Erythroblast (primary cell): ENCODE data around the gene TRIM27.

ENCODE experiments used
- GATA1 ChIP-seq: IDR thresholded peaks from 2 replicates; pipeline ENCODE4 v1.6.1; 2011; ENCODE audit warnings: low read depth, mild to moderate bottlenecking, control low read depth, low read length, moderate library complexity
- POLR2A ChIP-seq: IDR thresholded peaks from 2 replicates; pipeline ENCODE4 v1.6.1; 2011; ENCODE audit warnings: mild to moderate bottlenecking, low read length

- TF ChIP-seq POLR2A, result no peak
- TF ChIP-seq GATA1, result no peak
Measured at GRCh38 chr6:28940858-28941683, 17.3 kb upstream of the TRIM27 start.
